Measurements from ENCODE around the gene ARG2. TPM values are rescaled to one million over a fixed set of nuclear protein-coding genes. Genes with fewer than 3 reads are reported as not detected.
A peak's percentile ranks its signal among the peaks of the same experiment; 100 is the strongest.

ARG2 gene
- total RNA-seq, 1 donor from 2014 or later = 113 TPM

DNA sequence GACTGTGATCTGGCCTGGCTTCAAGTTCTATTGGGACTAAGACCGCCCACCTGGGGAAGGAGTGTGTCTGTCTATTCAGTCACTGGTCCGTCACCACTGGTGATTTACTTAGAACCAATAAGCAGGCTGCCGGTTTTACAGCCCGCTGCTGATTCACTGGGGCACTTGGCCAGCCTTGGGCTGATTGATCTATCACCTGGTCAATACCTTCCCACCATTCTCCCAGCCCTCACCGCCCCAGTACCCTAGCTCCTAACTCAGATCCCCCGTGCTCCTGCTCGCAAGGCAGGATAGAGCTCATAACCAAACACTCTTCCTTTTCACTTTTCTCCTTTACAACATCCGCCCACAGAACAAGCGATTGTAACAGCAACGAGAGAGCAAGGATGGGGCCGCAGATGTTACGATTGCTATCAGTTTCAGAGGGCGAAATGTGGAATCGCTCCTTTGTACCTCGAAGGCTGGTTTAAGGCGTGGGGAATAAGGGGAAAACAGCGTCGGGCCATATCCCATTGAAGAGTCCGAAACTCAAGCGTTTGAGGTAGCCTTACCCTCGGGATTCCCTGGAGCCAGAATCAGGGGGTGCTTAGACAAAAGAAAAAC lies 75.2 kb downstream of the ARG2 start:
- peaks cover 7% of the 10 kb centered on the region for H3K36me3 ChIP-seq (ENCODE audit: control insufficient read depth, insufficient read depth, low read length)
- FAIRE-seq = no peak
- H3K27me3 ChIP-seq (ENCODE audit: control insufficient read depth, insufficient read depth, low read length) = no peaks in the 10 kb centered on the region
- DNase-seq (ENCODE audit: low read depth) = peak; percentile 95
- peak overlapping the region; percentile 70 for H3K4me3 ChIP-seq (ENCODE audit: low read depth, low read length)
- TF ChIP-seq, protein P1, sequence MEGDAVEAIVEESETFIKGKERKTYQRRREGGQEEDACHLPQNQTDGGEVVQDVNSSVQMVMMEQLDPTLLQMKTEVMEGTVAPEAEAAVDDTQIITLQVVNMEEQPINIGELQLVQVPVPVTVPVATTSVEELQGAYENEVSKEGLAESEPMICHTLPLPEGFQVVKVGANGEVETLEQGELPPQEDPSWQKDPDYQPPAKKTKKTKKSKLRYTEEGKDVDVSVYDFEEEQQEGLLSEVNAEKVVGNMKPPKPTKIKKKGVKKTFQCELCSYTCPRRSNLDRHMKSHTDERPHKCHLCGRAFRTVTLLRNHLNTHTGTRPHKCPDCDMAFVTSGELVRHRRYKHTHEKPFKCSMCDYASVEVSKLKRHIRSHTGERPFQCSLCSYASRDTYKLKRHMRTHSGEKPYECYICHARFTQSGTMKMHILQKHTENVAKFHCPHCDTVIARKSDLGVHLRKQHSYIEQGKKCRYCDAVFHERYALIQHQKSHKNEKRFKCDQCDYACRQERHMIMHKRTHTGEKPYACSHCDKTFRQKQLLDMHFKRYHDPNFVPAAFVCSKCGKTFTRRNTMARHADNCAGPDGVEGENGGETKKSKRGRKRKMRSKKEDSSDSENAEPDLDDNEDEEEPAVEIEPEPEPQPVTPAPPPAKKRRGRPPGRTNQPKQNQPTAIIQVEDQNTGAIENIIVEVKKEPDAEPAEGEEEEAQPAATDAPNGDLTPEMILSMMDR (IDR thresholded peaks at IDR 0.05; ENCODE audit: insufficient read depth, low read length, severe bottlenecking) = no peak

DNA sequence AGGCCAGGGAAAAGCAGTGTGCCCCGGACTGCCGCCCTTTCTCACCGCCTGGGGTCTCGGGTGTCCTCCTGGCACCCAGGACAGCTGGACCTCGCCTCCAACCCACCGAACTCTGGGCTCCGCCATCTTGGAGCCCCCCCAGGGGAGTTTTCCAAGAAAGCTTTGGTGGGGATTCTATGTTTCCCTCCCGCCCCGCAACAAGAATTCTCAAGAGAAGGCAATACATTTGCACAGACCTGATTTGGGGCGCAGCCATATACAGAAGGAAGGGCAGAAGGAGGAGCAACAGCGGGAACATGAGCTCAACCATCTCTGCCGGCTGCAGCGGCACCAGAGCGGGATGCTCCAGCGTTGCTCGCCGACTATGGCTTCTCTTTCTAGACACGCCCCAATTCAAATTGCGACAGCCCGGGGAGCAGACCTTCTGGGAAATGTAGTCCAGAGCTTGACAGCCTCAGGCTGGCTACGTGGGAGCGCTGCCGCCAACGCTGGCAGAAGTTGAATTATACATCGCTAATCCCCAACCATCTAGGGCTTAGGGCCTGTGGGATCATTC lies 75.8 kb downstream of the ARG2 start, which contains the start of gene RDH11:
TSS of gene RDH11 (minus strand) at position 371 of the 556 bp plus-strand sequence. CDS start at position 310, 61 bp downstream.
- Histone ChIP-seq H3K4me3 (ENCODE audit: low read depth, low read length) (peak within 1 kb of the TSS; percentile 70), H3K27me3 (ENCODE audit: control insufficient read depth, insufficient read depth, low read length) (no peaks in the 10 kb centered on the region), H3K36me3 (ENCODE audit: control insufficient read depth, insufficient read depth, low read length) (peaks cover 6% of the 10 kb centered on the region)
- no peak for FAIRE-seq
- TF ChIP-seq, protein P1 (IDR thresholded peaks at IDR 0.05; ENCODE audit: insufficient read depth, low read length, severe bottlenecking) = no peak
- DNase-seq (ENCODE audit: low read depth) = peak; percentile 87

DNA sequence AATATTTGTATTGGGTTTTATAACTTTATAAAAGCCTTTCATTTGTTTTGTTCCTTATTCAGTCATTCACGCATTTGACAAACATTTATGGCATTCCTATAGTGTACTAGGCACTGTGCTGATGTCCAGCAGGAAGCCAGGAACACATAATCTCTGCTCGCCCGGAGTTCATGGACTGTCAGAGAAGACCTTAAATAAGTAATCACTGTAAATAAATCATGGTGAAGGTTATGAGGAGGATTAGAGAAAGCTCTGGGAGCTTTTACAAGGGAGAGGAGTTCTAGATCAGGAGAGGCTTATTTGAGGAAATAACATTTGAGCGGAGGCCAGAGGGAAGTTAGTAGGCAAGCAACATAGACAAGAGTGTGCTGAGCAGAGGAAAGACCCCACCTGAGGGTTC lies 77.3 kb downstream of the ARG2 start:
- TF ChIP-seq, protein P1 (IDR thresholded peaks at IDR 0.05; ENCODE audit: insufficient read depth, low read length, severe bottlenecking) = no peak
- Histone ChIP-seq H3K27me3 (ENCODE audit: control insufficient read depth, insufficient read depth, low read length) (no peaks in the 10 kb centered on the region), H3K4me3 (ENCODE audit: low read depth, low read length) (no peak overlapping the region), H3K36me3 (ENCODE audit: control insufficient read depth, insufficient read depth, low read length) (peaks cover 2% of the 10 kb centered on the region)
- no peak for DNase-seq (ENCODE audit: low read depth)
- FAIRE-seq = no peak

DNA sequence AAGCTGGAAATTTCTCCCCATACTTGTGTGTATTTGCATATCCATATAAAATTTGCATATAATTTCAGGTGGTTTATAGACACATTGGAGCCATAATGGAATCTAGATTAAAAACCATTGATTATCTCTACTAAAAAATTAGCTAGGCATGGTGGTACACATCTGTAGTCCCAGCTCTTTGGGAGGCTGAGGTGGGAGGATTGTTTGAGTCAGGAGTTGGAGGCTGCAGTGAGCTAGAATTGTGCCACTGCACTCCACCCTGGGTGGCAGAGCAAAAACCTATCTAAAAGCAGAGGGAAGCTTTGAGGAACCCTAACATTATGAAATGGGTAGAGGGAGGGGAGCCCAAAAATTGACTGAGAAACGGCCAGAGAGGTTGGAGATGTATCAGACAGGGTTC lies 78.5 kb downstream of the ARG2 start:
- DNase-seq (ENCODE audit: low read depth) (no peak), FAIRE-seq (no peak)
- no peak overlapping the region for H3K4me3 ChIP-seq (ENCODE audit: low read depth, low read length)
- TF ChIP-seq, protein P1 (IDR thresholded peaks at IDR 0.05; ENCODE audit: insufficient read depth, low read length, severe bottlenecking) = no peak
- H3K27me3 ChIP-seq (ENCODE audit: control insufficient read depth, insufficient read depth, low read length) = no peaks in the 10 kb centered on the region
- H3K36me3 ChIP-seq (ENCODE audit: control insufficient read depth, insufficient read depth, low read length) = no peaks in the 10 kb centered on the region

Other genes starting within 250 kb of the ARG2 start
- gene PLEK2, start 207.8 kb upstream of the ARG2 start, total RNA-seq = 20.4 and 111 TPM in 2 replicates
- 0.26 and 1.2 TPM in 2 replicates for gene TMEM229B, start 131.2 kb upstream of the ARG2 start, total RNA-seq
- gene PLEKHH1, start 86.6 kb upstream of the ARG2 start, total RNA-seq = 4.4 and 4.7 TPM in 2 replicates
- 17.9 and 19.1 TPM in 2 replicates for gene PIGH, start 19.7 kb upstream of the ARG2 start, total RNA-seq
- gene VTI1B, start 54.7 kb downstream of the ARG2 start, total RNA-seq = 72.1 and 80.6 TPM in 2 replicates
- gene RDH11, start 75.8 kb downstream of the ARG2 start, total RNA-seq = 101 and 135 TPM in 2 replicates
- 1.3 and 49.8 TPM in 2 replicates for gene RDH12, start 82.0 kb downstream of the ARG2 start, total RNA-seq
- gene ZFYVE26, start 196.7 kb downstream of the ARG2 start, total RNA-seq = 11.3 and 13.2 TPM in 2 replicates
- 12.1 and 14.7 TPM in 2 replicates for gene RAD51B, start 199.9 kb downstream of the ARG2 start, total RNA-seq